ENCODE results near the gene EXOC6.
"Not testable (repeated sequence)": the region's sequence is repeated elsewhere in the genome, so short reads cannot be mapped to it uniquely, and the experiment has no call there.

Gene EXOC6

DNA sequence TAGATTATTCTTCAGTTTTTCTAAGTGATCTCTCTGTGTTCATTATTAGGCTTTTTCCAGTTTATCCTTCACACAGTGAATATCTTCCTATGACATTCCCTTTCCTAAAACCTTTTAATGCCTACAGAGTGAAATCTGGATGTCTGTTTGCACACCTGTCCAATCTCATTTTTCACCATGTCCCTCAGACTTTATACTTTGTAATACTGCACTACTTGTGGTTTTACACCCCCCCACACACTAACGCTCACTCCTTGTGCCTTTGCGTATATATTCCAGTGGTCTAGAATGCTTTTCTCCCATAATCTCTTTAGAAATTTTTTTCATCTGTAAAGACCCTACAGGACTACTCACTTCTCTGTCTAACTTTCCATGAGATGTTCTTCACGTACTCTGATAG is 98.2 kb downstream of the EXOC6 start:
- DNase-seq: no peak

DNA sequence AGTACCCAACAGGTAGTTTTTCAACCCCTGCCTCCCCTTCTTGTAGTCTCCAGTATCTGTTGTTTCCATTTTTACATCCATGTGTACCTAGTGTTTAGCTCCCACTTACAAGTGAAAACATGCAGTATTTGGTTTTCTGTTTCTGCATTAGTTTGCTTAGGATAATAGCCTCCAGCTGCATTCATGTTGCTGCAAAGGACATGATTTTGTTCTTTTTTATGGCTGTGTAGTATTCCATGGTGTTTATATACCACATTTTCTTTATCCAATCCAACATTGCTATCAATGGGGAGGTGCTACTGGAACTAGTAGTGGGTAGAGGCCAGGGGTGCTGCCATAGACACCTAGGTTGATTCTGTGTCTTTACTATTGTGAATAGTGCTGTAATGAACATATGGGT is 104.3 kb downstream of the EXOC6 start:
- not testable (repeated sequence) for DNase-seq

DNA sequence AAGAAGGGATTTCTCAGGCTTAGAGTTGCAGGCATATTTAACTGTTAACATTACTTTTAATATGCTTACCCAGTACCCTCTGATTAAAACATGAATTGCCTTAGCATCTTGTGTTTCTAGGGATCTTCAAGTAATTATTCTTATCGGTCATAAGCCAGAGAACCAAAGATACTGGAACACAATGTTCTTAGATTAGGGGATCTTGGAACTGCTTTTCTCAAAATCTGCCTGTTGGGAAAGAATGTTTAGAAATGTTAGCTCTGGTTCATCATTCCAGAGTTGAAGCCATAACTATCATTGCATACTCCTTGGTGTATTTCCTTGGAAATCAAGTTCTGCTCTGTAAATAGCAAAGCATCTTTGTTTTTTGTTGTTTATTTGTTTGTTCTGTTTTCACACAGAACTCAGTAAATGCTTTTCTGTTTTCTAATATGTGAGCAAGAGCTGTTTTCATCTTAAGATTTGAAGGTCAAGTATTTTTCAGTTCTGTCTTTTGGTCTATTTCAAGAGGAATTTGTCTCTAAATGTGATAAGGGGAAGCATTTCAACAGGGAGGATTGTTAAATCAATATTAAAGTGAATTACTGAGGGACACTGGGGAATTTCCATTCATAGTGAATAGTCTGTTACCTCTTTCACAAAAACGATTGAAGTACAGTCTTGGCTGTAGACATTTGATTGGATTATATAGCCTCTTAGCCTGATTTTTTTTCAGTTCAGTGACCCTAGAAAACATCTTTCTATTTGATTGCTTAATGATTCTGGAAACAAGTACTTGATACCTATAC is 109.1 kb downstream of the EXOC6 start:
- no peak for DNase-seq

DNA sequence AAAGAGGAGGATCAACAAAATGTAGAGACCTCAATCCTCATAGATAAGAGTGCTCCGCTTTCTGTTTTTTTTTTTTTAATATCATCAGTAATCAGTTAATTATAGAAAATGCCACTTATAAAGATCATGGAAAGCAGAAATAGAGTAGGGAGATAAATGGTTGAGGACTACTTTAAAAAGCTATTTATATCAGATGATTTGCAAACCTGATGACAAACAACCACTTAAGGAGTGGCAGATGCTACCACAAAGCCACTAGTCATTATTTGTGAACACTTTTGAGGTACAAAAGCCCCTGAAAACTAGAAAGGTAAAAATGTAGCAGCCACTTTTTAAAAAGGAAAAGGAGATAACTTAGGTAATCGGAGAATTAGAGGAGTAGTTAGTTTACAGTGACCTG is 113.3 kb downstream of the EXOC6 start:
- peak; percentile 20 for DNase-seq

- DNase-seq: peak; percentile 11
Observed at GRCh38 chr10:92965314-92965713, 117.0 kb downstream of the EXOC6 start.

- no peak for DNase-seq
Observed at GRCh38 chr10:92967641-92968040, 119.3 kb downstream of the EXOC6 start.

DNA sequence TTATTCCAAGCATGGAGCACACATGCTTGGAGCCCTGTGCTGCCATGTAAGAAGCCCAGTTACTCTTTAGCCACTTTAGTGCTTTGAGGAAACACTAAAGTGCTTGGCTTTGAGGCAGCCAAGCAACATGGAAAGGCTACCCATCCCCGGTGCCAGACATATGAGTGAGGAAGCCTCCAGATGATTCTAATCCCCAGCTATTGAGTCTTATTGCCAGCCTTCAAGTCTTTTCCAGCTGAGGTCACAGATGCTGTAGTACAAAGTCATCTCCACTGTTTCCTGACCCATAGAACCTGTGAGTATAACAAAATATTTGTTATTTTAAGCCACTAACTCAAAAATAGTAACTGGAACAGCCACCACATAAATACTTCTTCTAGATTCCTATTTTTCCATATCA is 120.8 kb downstream of the EXOC6 start:
- no peak for DNase-seq

- DNase-seq: no peak
Observed at GRCh38 chr10:92970301-92971070, 122.2 kb downstream of the EXOC6 start.

- DNase-seq: no peak
Observed at GRCh38 chr10:92972066-92972870, 123.9 kb downstream of the EXOC6 start.

- no peak for DNase-seq
Observed at GRCh38 chr10:92972886-92973285, 124.6 kb downstream of the EXOC6 start.

DNA sequence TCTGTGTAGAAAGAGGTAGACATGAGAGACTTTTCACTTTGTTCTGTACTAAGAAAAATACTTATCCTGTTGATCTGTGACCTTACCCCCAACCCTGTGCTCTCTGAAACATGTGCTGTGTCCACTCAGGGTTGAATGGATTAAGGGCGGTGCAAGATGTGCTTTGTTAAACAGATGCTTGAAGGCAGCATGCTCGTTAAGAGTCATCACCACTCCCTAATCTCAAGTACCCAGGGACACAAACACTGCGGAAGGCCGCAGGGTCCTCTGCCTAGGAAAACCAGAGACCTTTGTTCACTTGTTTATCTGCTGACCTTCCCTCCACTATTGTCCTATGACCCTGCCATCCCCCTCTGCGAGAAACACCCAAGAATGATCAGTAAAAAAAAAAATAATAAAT is 128.0 kb downstream of the EXOC6 start:
- not testable (repeated sequence) for DNase-seq

- DNase-seq: no peak
Observed at GRCh38 chr10:92989250-92989649, 140.9 kb downstream of the EXOC6 start.

DNA sequence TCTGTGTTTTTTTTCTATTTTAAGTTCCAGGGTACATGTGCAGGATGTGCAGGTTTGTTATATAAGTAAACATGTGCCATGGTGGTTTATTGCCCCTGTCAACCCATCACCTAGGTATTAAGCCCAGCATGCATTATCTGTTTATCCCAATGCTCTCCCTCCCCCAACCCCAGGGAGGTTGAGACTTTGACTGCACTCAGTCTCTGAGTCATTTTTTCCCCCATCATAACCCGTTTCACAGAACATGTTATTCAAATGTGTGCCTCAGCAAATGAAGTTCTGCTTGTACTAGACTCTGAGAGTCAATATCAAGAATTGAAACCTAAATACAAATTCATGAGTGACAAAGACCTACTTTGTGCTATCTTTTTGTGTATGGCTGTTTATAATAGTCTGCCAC is 142.3 kb downstream of the EXOC6 start:
- no peak for DNase-seq

DNA sequence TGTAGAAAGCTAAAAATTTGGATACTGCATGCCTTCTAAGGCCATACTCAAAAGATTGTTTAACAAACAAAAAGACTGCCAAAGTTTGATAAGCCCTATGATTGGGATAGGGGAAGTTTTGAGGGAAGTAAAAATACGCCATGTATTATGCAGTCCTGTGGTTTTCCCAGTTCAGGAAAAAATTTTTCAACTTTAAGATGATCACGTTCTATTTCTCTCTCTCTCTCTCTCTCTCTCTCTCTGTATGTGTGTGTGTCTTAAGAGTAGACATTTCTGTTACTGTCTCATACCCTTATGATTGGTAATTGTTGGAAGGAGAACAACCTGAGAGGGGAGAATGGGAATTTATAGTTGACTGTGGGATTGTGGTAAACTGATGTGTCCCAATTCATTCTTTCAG is 143.2 kb downstream of the EXOC6 start:
- DNase-seq: no peak

GRCh38 chr10:92993699-92994272 is 145.5 kb downstream of the EXOC6 start:
- no peak for DNase-seq

DNA sequence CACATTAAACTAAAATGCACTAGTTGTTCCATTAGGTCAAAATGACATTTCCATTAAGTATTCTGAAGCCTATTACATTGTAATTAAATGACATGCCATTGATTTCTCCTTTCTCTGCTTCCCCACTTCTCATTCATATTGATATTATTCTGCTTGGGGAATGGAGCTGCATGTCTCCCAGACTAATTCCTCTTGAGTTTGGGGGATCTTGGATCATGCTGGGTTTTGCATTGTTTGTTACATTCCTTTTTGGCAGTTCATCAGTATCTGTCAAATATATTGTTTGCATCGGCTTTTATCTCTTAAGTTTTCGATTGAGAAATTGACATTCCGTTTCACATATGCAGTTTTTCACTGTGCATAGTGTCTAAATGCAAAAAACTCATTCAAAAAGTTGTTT is 147.2 kb downstream of the EXOC6 start:
- no peak for DNase-seq

DNA sequence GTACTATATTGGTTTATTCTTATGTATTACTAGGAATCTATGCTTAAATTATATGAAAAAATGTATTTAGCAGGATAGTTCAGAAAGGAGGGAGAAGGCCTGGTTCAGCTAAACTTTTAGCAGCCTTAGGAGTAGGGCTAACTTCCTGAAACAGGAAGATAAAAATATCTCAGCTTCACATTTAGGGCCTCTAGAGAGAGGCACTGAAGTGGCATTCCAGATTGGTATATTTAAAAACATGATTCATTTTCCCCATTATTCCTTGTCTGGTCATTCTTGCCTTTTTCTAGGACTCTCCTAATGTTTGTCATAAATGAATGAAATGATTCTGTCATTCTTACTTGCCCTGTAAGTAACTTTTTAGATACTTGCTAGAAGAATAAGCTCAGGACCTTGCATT is 149.3 kb downstream of the EXOC6 start:
- no peak for DNase-seq

- DNase-seq: no peak
Observed at GRCh38 chr10:92999191-92999590, 150.9 kb downstream of the EXOC6 start.

GRCh38 chr10:93006435-93007039 is 158.2 kb downstream of the EXOC6 start:
- peak; percentile 22 for DNase-seq

GRCh38 chr10:93015722-93016121 is 167.4 kb downstream of the EXOC6 start:
- DNase-seq: no peak

DNA sequence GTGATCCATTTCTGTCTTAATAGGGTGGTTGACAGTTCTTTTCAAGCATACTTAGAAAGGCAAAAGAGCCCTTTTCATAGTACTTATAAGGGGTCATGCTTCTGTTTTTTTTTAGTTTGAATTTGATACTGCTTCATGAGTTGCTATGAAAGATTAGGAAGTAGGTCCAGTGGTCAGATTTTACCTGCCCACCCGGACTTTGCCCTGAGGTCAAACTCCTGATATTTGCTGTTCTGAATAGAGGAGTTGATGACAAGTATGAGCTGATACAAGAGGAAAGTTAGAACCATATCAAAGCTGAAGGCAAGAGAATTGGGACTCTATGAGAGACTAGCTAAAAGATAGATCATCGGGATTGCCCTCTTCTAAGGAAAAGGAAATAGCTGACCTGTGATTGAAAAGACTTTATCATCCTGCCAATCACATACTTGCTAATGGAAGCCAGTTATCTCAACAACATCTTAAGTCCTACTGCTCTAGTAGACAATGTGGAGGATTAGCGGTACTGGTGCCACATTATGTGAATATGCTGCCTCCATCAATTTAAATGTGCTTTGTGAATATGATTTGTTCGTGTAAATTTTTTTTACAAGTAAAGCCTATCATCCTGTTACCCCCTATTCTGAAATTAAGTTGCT is 174.8 kb downstream of the EXOC6 start:
- DNase-seq: no peak

DNA sequence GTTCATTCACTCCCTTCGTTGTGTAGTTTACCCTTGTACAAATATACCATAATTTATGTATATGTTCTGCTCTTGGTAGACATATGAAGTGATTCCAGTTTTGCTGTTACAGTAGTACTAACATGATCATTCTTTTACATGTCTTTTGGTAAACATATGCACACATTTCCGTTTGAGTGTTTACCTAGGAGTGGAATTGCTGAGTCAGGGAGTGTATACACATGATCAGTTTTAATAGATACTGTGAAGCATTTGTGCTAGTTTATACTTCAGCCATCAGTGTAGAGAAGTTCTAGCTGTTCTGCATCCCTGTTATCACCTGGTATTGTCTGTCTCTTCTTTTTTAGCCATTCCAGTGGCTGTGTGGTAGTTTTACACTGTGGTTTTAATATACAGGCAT is 177.8 kb downstream of the EXOC6 start:
- no peak for DNase-seq

All from NCI-H1105 treated with DMSO at 0.1 percent for 48 hours (cell line).